ENCODE results near the gene ELMO3. TPM values are rescaled to one million over a fixed set of nuclear protein-coding genes. Genes with fewer than 3 reads are reported as not detected.

ELMO3 gene
- total and polyA plus RNA-seq, 2 of the 13 experiments (the other 11 are each of a cell fraction or from before 2014, with no cell fraction given): 2.6 to 4.0 TPM

DNA sequence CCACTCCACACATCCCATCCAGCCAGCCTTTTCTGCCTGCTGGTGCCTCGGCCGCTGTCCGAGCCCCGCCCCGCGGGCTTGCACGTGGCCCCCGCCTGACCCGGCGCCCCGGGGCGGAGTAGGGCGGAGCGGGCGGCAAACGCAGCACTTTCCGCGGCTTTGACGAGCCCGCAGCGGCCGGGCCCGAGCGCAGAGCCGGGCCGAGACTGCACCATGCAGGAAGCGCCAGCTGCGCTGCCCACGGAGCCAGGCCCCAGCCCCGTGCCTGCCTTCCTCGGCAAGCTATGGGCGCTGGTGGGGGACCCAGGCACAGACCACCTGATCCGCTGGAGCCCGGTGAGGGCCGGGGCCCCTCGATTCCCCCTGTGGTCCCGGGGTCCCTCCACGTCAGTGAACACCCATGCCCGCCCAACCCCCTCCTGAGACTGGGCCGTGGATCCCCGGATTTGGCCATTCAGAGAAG is 34.3 kb upstream of the ELMO3 start, which contains the start of gene HSF4 (continued):
- TF ChIP-seq CREB3 (CRISPR knock-in tag; IDR thresholded peaks at IDR 0.05): peak; percentile 70; the same call in 1 of the 2 replicates
- 0 out of 2 replicates have a peak, but pooled peaks have one; percentile 64 for TF ChIP-seq SMAD9 (CRISPR knock-in tag; IDR thresholded peaks at IDR 0.05)
- no peak for TF ChIP-seq ZFP36 (IDR thresholded peaks at IDR 0.05; ENCODE audit: borderline replicate concordance, low read depth, low read length, partially characterized antibody)
- no peak for TF ChIP-seq ZNF7 (CRISPR knock-in tag; IDR thresholded peaks at IDR 0.05)
- no peak for TF ChIP-seq MTA3 (CRISPR knock-in tag; IDR thresholded peaks at IDR 0.05)
- TF ChIP-seq KLF9 (CRISPR knock-in tag; IDR thresholded peaks at IDR 0.05; ENCODE audit: low read depth): peak; percentile 63; the same call in 1 of the 2 replicates
- TF ChIP-seq ZNF510 (CRISPR knock-in tag; IDR thresholded peaks at IDR 0.05; ENCODE audit: low read depth): no peak
- no peak for TF ChIP-seq ZZZ3 (CRISPR knock-in tag; IDR thresholded peaks at IDR 0.05; ENCODE audit: borderline replicate concordance)
- TF ChIP-seq NFYB (CRISPR knock-in tag; IDR thresholded peaks at IDR 0.05): no peak
- peak; percentile 26; the same call in 1 of the 2 replicates for TF ChIP-seq JUND (CRISPR knock-in tag; IDR thresholded peaks at IDR 0.05)
- peak; percentile 84; the same call in 1 of the 2 replicates for TF ChIP-seq HOXA9 (CRISPR knock-in tag; IDR thresholded peaks at IDR 0.05; ENCODE audit: borderline replicate concordance)
- peak; percentile 93 for TF ChIP-seq MYPOP (CRISPR knock-in tag; IDR thresholded peaks at IDR 0.05)
- no peak for TF ChIP-seq ZNF678 (CRISPR knock-in tag; IDR thresholded peaks at IDR 0.05)
- TF ChIP-seq ZNF605 (CRISPR knock-in tag; IDR thresholded peaks at IDR 0.05): peak; percentile 26; the same call in 1 of the 2 replicates
- no peak for TF ChIP-seq ZNF704 (CRISPR knock-in tag; IDR thresholded peaks at IDR 0.05; ENCODE audit: borderline replicate concordance)
- peak; percentile 75; the same call in 1 of the 2 replicates for TF ChIP-seq TEAD2 (CRISPR knock-in tag; IDR thresholded peaks at IDR 0.05)
- no peak for TF ChIP-seq NCOA1 (CRISPR knock-in tag; IDR thresholded peaks at IDR 0.05)
- TF ChIP-seq, protein P1, sequence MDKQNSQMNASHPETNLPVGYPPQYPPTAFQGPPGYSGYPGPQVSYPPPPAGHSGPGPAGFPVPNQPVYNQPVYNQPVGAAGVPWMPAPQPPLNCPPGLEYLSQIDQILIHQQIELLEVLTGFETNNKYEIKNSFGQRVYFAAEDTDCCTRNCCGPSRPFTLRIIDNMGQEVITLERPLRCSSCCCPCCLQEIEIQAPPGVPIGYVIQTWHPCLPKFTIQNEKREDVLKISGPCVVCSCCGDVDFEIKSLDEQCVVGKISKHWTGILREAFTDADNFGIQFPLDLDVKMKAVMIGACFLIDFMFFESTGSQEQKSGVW (CRISPR knock-in tag; IDR thresholded peaks at IDR 0.05; ENCODE audit: borderline replicate concordance): no peak
- TF ChIP-seq, protein P2, sequence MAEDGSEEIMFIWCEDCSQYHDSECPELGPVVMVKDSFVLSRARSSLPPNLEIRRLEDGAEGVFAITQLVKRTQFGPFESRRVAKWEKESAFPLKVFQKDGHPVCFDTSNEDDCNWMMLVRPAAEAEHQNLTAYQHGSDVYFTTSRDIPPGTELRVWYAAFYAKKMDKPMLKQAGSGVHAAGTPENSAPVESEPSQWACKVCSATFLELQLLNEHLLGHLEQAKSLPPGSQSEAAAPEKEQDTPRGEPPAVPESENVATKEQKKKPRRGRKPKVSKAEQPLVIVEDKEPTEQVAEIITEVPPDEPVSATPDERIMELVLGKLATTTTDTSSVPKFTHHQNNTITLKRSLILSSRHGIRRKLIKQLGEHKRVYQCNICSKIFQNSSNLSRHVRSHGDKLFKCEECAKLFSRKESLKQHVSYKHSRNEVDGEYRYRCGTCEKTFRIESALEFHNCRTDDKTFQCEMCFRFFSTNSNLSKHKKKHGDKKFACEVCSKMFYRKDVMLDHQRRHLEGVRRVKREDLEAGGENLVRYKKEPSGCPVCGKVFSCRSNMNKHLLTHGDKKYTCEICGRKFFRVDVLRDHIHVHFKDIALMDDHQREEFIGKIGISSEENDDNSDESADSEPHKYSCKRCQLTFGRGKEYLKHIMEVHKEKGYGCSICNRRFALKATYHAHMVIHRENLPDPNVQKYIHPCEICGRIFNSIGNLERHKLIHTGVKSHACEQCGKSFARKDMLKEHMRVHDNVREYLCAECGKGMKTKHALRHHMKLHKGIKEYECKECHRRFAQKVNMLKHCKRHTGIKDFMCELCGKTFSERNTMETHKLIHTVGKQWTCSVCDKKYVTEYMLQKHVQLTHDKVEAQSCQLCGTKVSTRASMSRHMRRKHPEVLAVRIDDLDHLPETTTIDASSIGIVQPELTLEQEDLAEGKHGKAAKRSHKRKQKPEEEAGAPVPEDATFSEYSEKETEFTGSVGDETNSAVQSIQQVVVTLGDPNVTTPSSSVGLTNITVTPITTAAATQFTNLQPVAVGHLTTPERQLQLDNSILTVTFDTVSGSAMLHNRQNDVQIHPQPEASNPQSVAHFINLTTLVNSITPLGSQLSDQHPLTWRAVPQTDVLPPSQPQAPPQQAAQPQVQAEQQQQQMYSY (CRISPR knock-in tag; IDR thresholded peaks at IDR 0.05): peak; percentile 91
- no peak for TF ChIP-seq ZNF234 (CRISPR knock-in tag; conservative IDR thresholded peaks at IDR 0.05)
- TF ChIP-seq, protein P3, sequence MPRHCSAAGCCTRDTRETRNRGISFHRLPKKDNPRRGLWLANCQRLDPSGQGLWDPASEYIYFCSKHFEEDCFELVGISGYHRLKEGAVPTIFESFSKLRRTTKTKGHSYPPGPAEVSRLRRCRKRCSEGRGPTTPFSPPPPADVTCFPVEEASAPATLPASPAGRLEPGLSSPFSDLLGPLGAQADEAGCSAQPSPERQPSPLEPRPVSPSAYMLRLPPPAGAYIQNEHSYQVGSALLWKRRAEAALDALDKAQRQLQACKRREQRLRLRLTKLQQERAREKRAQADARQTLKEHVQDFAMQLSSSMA (CRISPR knock-in tag; IDR thresholded peaks at IDR 0.05): no peak
- TF ChIP-seq HMG20B (CRISPR knock-in tag; conservative IDR thresholded peaks at IDR 0.05): peak; percentile 63; the same call in 1 of the 2 replicates
- TF ChIP-seq MAF1 (CRISPR knock-in tag; IDR thresholded peaks at IDR 0.05; ENCODE audit: borderline replicate concordance): peak; percentile 70; the same call in 1 of the 2 replicates

Measured in HepG2 (cell line).